Progenitor cell of endocrine pancreas (in vitro differentiated cells): ENCODE measurements around the gene TBC1D4. TPM values are rescaled to one million over a fixed set of nuclear protein-coding genes. Genes with fewer than 3 reads are reported as not detected.

Experiments
- DNase-seq: peaks from one replicate; pipeline ENCODE4 v3.0.0; 2021; ENCODE audit warnings: low spot score; ENCODE audit not compliant: unreplicated experiment
- H3K27ac Mint-ChIP-seq: 2 replicates; pipeline ENCODE4 v1.8.0; 2021; ENCODE audit warnings: mild to moderate bottlenecking, moderate library complexity, mixed read lengths
- H3K27me3 Mint-ChIP-seq: 2 replicates; pipeline ENCODE4 v1.8.0; 2021; ENCODE audit warnings: mixed read lengths
- H3K36me3 Mint-ChIP-seq: 2 replicates; pipeline ENCODE4 v1.8.0; 2022; ENCODE audit warnings: mixed read lengths; ENCODE audit not compliant: insufficient read depth
- H3K4me1 Mint-ChIP-seq: 2 replicates; pipeline ENCODE4 v1.8.0; 2021; ENCODE audit warnings: low read depth, mixed read lengths
- H3K4me3 Mint-ChIP-seq: 2 replicates; pipeline ENCODE4 v1.8.0; 2021; ENCODE audit warnings: low read depth, mild to moderate bottlenecking, moderate library complexity, mixed read lengths
- H3K9me3 Mint-ChIP-seq: 2 replicates; pipeline ENCODE4 v1.8.0; 2021; ENCODE audit warnings: low read depth, mixed read lengths
- CTCF ChIP-seq: fragments of 200-600 bp; sonication (generic); IDR thresholded peaks from one replicate; pipeline ENCODE4 v1.5.0; 2021; ENCODE audit warnings: antibody characterized with exemption, mild to moderate bottlenecking; ENCODE audit not compliant: unreplicated experiment
- total RNA-seq: library from RNA; stranded (reverse); gene quantifications from 2 replicates; pipeline ENCODE4 v1.2.1, GENCODE V29; 2021

Gene TBC1D4
- total RNA-seq, 1 donor from 2014 or later: 13.7 TPM

- H3K36me3 Mint-ChIP-seq: no peaks in the 10 kb centered on the region
- H3K9me3 Mint-ChIP-seq: no peaks in the 10 kb centered on the region
- TF ChIP-seq CTCF: no peak
- peaks cover 6% of the 10 kb centered on the region for H3K4me1 Mint-ChIP-seq
- no peak overlapping the region for H3K27ac Mint-ChIP-seq
- peaks cover 3% of the 10 kb centered on the region for H3K27me3 Mint-ChIP-seq
- no peak for DNase-seq
- no peak overlapping the region for H3K4me3 Mint-ChIP-seq
Observed at GRCh38 chr13:75368167-75368566, 113.8 kb downstream of the TBC1D4 start.

GRCh38 chr13:75366380-75367280, 115.3 kb downstream of the TBC1D4 start:
- DNase-seq: no peak
- Mint-ChIP-seq H3K4me1 (peaks cover 8% of the 10 kb centered on the region), H3K9me3 (no peaks in the 10 kb centered on the region), H3K27ac (no peak overlapping the region), H3K36me3 (no peaks in the 10 kb centered on the region), H3K27me3 (peaks cover 3% of the 10 kb centered on the region), H3K4me3 (no peak overlapping the region)
- no peak for TF ChIP-seq CTCF

GRCh38 chr13:75365724-75366173, 116.2 kb downstream of the TBC1D4 start:
- Mint-ChIP-seq H3K9me3 (no peaks in the 10 kb centered on the region), H3K4me3 (no peak overlapping the region), H3K27ac (no peak overlapping the region), H3K4me1 (peaks cover 8% of the 10 kb centered on the region), H3K27me3 (peaks cover 3% of the 10 kb centered on the region), H3K36me3 (no peaks in the 10 kb centered on the region)
- no peak for DNase-seq
- TF ChIP-seq CTCF: peak; percentile 17

GRCh38 chr13:75364131-75364713, 117.7 kb downstream of the TBC1D4 start:
- Mint-ChIP-seq H3K9me3 (no peaks in the 10 kb centered on the region), H3K27me3 (peaks cover 3% of the 10 kb centered on the region), H3K27ac (no peak overlapping the region), H3K36me3 (no peaks in the 10 kb centered on the region), H3K4me1 (peaks cover 11% of the 10 kb centered on the region), H3K4me3 (no peak overlapping the region)
- DNase-seq: no peak
- no peak for TF ChIP-seq CTCF

GRCh38 chr13:75363371-75363770, 118.6 kb downstream of the TBC1D4 start:
- DNase-seq: no peak
- no peak for TF ChIP-seq CTCF
- no peaks in the 10 kb centered on the region for H3K36me3 Mint-ChIP-seq
- no peaks in the 10 kb centered on the region for H3K9me3 Mint-ChIP-seq
- H3K4me3 Mint-ChIP-seq: no peak overlapping the region
- H3K27me3 Mint-ChIP-seq: peaks cover 1% of the 10 kb centered on the region
- H3K4me1 Mint-ChIP-seq: peaks cover 11% of the 10 kb centered on the region
- H3K27ac Mint-ChIP-seq: no peak overlapping the region
